Measurements from ENCODE around the gene GPR17. TPM values are rescaled to one million over a fixed set of nuclear protein-coding genes. Genes with fewer than 3 reads are reported as not detected.

GPR17 gene
- total RNA-seq, 1 experiment from 2014 or later = 0.35 TPM

GRCh38 chr2:127626175-127626574 is 19.8 kb upstream of the GPR17 start:
- Histone ChIP-seq H3K56ac (ENCODE audit: insufficient read length, low read depth, low read length) (no peak overlapping the region), H3K9me3 (ENCODE audit: control insufficient read depth, low read depth, low read length) (no peaks in the 10 kb centered on the region), H3K79me1 (ENCODE audit: insufficient read depth, low read depth, low read length, poor library complexity, severe bottlenecking) (no peaks in the 10 kb centered on the region), H2BK20ac (ENCODE audit: low read depth, low read length, poor library complexity, severe bottlenecking) (no peak overlapping the region), H3K4me2 (ENCODE audit: insufficient read depth, insufficient read length, low read length) (no peak overlapping the region), H4K20me1 (ENCODE audit: control insufficient read depth, insufficient read depth, insufficient read length) (no peaks in the 10 kb centered on the region), H2BK12ac (ENCODE audit: insufficient read length, low read depth, low read length) (no peak overlapping the region), H4K8ac (replicated peaks; ENCODE audit: insufficient read length, low read depth, low read length) (no peak overlapping the region), H3K79me2 (ENCODE audit: insufficient read depth, low read length) (no peaks in the 10 kb centered on the region), H2BK15ac (ENCODE audit: low read depth, low read length) (no peak overlapping the region), H3K18ac (ENCODE audit: insufficient read length, low read depth, low read length) (no peak overlapping the region), H2AK5ac (ENCODE audit: insufficient read length, low read length) (no peak overlapping the region), H4K5ac (ENCODE audit: insufficient read length, low read depth, low read length) (no peak overlapping the region), H3K23me2 (ENCODE audit: insufficient read length, low read depth, low read length, poor library complexity, severe bottlenecking) (no peaks in the 10 kb centered on the region), H4K91ac (ENCODE audit: insufficient read length, low read depth, low read length) (no peak overlapping the region), H3K4ac (ENCODE audit: low read depth, low read length) (no peak overlapping the region), H3K27me3 (ENCODE audit: insufficient read depth, low read length) (no peaks in the 10 kb centered on the region), H3T11ph (ENCODE audit: low read length) (no peak overlapping the region), H3K9ac (ENCODE audit: extremely low read depth, insufficient read length, low read length) (no peak overlapping the region), H3K27ac (ENCODE audit: insufficient read length, low read depth, low read length) (no peak overlapping the region), H3K14ac (ENCODE audit: insufficient read depth, low read length) (no peak overlapping the region), H2AFZ (ENCODE audit: low read length) (no peak overlapping the region), H3K23ac (ENCODE audit: insufficient read length, low read depth, low read length) (no peak overlapping the region), H3K4me1 (ENCODE audit: insufficient read depth, low read length) (no peaks in the 10 kb centered on the region), H2BK5ac (ENCODE audit: insufficient read length, low read length) (no peak overlapping the region), H2BK120ac (ENCODE audit: low read depth, low read length, poor library complexity, severe bottlenecking) (no peak overlapping the region)
- no peaks in the 10 kb centered on the region for H3K9me3 Mint-ChIP-seq
- no peak overlapping the region; a peak in 1 of 7 replicates for H3K27ac Mint-ChIP-seq
- no CpG with 5 or more reads among the region's 12 CpGs for WGBS (ENCODE audit: extremely low coverage, insufficient read length, low lambda C conversion rate)
- H3K27me3 Mint-ChIP-seq (ENCODE audit: low read depth) = no peaks in the 10 kb centered on the region; the same call in 1 of the 2 replicates
- H3K4me1 Mint-ChIP-seq = peaks cover 0 to 4% of the 10 kb centered on the region in 2 experiments; a peak in 2 of 4 replicates
- H3K4me3 Mint-ChIP-seq = no peak overlapping the region
- TF ChIP-seq CTCF (conservative IDR thresholded peaks at IDR 0.05) = no peak
- H3K36me3 Mint-ChIP-seq (ENCODE audit: insufficient read depth in 1 of 3, low read depth in 3 of 3) = no peaks in the 10 kb centered on the region; a peak in 1 of 7 replicates
- DNase-seq = no peak

All from H9 (cell line).